ENCODE data around the gene IFNL2. TPM values are rescaled to one million over a fixed set of nuclear protein-coding genes. Genes with fewer than 3 reads are reported as not detected.
"Not testable (repeated sequence)": the region's sequence is repeated elsewhere in the genome, so short reads cannot be mapped to it uniquely, and the experiment has no call there.

Gene IFNL2
- total RNA-seq, result not detected

DNA sequence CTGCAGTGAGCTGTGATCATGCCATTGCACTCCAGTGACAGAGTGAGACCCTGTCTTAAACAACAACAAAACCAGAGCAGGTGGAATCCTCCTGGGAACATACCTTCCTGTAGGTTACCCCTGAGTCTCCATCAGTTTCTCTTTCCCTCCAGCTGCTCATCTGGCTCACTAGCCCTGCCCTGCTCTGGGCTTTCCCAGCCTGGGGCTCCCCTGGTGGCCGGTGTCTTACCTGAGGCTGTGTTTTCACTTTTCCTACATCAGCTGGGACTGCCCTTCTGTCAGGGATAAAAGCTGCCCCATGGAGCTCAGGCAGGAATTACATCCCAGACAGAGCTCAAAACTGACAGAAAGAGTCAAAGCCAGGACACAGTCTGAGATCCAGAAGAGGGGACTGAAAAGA is at the start of gene IFNL2:
IFNL2 (plus strand) TSS at position 312 of the 400 bp plus-strand sequence. CDS start 173 bp downstream, outside the sequence.
- not testable (repeated sequence) for DNase-seq (ENCODE audit: low read depth in 2 of 3, low spot score in 2 of 3)

DNA sequence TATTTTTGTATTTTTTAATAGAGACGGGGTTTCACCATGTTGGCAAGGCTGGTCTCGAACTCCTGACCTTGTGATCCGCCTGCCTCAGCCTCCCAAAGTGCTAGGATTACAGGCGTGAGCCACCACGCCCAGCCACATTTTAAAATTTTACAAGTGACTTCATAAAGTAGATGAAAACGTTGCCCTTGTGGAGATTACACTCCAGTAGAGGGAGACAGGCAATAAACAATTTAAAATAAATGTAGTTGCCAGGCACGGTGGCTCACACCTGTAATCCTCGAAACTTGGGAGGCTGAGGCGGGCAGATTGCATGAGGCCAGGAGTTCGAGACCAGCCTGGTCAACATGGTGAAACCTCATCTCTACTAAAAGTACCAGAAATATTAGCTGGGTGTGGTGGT is 49.1 kb upstream of the IFNL2 start:
- DNase-seq (ENCODE audit: low read depth in 2 of 3, low spot score in 2 of 3), result peak in 1 of 3 donors; percentile 23

DNA sequence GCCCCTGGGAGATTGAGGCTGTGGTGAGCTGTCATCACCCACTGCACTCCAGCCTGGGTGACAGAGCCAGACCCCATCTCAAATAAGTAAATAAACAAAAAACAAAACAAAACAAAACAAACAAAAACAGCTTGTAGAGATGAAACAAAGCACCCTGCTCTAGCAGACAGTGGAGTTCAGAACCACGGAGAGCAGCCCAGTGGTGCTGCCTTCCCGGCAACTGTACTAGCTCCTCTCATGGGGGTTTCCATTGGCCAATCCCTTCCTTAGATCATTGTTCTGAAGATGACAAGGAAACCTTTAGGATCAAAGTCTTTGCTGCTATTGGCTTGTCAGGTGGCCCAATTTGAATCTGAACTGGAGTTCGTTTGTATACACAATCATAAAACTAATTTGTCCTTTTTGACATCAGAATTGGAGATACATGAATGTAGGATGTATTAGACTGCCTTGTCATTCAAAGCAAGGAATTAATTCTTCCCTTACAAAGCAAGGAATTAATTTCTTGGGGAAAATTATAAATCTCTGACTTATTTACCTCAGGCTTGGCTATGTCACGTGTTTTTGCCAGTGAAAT is 44.4 kb upstream of the IFNL2 start:
- peak in 2 of 3 donors; percentile 37 to 63 for DNase-seq (ENCODE audit: low read depth in 2 of 3, low spot score in 2 of 3)

DNA sequence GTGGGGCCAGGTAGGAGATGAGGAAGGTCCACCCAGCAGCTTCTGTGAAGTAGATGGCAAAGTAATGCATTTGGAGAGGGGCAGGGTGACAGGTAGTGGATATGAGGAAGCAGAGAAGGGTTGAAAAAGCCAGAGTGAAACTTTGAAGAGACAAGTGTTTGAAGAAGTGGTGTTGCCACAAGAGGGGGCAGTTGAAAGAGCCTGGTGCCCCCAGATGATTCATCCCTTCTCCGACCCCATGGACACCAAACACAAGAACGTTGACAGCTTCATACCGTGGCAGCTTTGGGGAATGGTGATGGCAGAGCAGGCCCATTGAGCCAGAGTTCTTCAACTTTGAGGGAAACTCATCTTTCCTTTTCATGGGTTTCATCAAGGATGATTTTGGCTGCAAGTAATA is 43.3 kb upstream of the IFNL2 start:
- DNase-seq (ENCODE audit: low read depth in 2 of 3, low spot score in 2 of 3), result peak in 2 of 3 donors; percentile 67 to 80

DNA sequence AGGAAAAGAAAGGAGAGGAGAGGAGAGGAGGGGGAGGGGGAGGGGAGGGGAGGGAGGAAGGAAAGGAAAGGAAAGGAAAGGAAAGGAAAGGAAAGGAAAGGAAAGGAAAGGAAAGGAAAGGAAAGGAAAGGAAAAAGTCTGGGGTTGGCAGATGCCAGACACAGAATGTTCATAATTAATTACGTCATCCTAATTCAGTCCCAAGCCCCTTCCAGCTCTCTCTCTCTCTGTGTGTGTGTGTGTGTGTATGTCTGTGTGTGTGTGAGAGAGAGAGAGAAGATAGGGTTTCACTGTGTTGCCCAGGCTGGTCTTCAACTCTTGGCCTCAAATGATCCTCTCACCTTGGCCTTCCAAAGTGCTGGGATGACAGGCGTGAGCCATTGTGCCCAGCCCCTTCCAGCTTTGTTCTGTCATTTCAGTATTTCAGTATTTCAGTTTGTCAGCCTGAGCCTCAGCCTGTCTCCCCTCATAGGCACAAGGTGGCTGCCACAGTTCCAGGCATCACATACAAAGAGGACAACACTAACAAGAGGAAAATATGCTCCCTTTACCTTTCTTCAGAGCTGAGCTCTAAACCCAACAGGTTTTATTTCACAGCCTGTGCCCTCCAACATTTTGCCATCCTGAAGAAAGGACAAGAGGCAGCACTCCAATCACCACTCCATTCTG is 38.0 kb upstream of the IFNL2 start:
- no peak for DNase-seq (ENCODE audit: low read depth in 2 of 3, low spot score in 2 of 3)

DNA sequence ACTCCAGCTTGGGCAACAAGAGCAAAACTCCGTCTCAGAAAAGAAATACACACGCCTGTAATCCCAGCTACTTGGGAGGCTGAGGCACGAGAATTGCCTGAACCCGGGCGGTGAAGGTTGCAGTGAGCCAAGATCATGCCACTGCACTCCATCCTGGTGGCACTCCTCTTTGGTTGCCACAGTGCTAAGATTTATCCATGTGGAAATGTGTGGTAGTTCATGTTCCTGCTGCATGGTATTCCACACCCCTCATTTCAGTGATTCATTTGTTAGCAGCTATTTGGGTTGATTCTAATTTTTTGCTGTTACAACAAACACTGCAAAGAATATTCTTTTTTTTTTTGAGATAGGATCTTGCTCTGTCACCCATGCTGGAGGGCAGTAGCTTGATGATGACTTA is 35.5 kb upstream of the IFNL2 start:
- DNase-seq (ENCODE audit: low read depth in 2 of 3, low spot score in 2 of 3), result no peak

DNA sequence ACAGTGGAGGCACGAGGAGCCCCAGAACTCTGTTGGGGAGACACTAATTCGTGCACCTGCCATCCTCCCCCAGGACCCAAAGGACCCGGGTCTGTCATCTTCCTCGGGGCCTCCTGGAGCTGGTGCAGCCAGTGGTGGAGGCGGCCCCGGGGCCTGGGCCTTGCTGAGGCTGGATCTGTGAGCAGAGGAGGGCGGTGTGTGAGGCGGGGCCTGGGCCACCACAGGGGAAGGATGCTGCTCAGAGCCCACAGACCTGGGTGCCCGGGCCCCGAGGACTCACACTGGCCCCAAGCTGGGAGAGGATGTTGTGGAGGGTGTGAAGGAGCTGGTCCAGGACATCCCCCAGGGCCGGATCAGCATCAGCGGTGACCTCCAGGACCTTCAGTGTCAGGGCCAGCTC is 31.7 kb upstream of the IFNL2 start:
- no peak for DNase-seq (ENCODE audit: low read depth in 2 of 3, low spot score in 2 of 3)

DNA sequence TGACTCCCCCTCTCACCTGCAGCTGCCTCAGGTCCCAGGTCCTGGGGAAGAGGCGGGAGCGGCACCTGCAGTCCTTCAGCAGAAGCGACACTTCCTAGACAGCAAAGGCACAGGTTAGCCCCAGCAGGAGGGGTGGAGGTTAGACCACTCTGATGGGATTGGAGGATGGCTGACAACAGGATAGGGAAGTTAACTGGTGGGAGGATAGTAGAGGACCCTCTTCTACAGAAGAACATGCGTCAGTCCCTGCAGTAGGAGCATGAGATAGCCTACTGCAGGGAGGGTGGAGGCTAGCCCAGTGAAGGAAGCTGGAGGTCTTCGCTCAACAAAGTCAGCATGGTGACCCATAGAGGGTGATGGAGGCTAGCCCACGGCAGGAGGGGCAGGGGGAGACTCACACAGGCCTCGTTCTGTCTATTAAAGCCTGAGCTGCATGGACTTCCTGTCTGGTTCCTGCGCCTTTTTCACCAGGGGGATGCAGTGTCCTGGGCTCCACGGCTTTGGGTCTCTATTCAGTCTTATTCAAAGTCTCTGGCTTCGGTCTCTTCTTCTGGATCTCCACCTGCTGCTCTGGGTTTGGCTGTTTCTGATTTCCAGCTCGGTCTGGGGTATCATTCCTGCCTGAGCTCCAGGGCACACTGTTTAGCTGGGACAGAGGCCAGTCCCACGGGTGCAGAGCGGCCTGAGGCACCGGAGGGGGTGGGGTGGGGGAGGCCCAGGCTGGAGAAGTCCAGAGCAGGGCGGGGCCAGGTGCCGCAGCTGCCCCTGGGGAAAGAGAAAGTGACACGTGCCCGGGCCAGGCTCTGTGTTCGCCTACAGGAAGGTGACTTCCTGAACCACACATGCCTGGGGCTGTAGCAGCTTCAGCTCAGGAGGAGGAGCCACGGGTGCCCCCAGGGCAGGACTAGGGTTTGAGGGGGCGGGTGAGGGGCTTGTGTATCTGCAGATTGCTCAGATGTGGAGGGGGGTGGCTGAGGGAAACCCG is 30.7 kb upstream of the IFNL2 start:
- peak in 2 of 3 donors; percentile 56 to 58 for DNase-seq (ENCODE audit: low read depth in 2 of 3, low spot score in 2 of 3)

DNA sequence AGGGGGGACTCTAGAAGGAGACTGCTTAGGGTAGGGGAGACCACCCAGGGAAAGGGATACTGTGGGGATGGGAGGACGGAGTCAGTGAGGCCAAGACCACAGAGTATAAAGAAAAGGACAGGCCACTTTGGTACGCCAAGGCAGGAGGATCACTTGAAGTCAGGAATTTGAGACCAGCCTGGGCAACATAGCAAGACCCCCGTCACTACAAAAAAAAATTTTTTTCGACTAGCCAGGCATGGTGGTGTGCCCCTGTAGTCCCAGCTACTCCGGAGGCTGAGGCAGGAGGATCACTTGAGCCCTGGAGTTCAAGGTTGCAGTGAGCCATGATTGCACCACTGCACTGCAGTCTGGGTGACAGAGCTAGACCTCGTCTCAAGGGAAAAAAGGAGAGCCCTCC is 30.0 kb upstream of the IFNL2 start:
- no peak for DNase-seq (ENCODE audit: low read depth in 2 of 3, low spot score in 2 of 3)

DNA sequence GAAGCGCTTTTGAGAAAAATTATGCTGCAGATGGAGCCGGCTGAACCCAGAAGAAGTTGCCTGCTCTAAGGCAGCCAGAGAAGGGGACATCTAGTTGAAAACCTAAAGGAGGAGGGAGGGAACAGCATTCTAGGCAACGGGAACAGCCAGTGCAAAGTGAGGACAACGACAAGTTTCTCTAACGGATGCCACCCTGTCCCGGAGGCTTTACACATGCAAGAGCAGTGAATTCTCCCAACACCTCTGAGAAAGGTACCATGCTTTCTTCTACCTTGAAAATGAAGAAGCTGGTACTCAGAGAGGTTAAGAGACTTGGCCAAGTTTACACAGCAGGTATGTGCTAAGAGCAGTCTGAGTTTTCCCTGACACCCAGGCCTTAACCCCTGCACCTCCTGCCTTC is 29.3 kb upstream of the IFNL2 start:
- DNase-seq (ENCODE audit: low read depth in 2 of 3, low spot score in 2 of 3), result no peak

DNA sequence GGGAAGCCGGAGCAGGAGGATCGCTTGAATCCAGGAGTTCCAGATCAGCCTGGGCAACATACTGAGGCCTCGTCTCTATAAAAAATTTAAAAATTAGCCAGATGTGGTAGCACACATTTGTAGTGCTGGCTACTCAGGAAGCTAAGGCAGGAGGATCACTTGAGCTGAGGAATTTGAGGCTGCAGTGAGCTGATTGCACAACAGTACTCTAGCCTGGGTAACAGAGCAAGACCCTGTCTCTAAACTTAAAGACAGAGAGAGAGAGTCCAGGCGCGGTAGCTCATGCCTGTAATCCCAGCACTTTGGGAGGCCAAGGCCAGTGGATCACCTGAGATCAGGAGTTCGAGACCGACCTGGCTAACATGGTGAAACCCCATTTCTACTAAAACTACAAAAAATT is 27.8 kb upstream of the IFNL2 start:
- no peak for DNase-seq (ENCODE audit: low read depth in 2 of 3, low spot score in 2 of 3)

DNA sequence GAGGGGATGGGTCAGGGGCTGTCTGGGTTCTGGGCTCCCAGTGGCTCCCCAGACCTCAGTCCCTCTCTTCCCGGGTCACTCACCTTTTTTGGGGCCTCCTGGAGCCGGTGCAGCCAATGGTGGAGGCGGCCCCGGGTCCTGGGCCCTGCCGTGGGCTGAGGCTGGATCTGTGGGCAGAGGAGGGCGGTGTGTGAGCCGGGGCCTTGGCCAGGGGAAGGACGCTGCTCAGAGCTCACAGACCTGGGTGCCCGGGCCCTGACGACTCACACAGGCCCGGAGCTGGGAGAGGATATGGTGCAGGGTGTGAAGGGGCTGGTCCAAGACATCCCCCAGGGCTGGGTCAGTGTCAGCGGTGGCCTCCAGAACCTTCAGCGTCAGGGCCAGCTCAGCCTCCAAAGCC is 24.5 kb upstream of the IFNL2 start:
- not testable (repeated sequence) for DNase-seq (ENCODE audit: low read depth in 2 of 3, low spot score in 2 of 3)

DNA sequence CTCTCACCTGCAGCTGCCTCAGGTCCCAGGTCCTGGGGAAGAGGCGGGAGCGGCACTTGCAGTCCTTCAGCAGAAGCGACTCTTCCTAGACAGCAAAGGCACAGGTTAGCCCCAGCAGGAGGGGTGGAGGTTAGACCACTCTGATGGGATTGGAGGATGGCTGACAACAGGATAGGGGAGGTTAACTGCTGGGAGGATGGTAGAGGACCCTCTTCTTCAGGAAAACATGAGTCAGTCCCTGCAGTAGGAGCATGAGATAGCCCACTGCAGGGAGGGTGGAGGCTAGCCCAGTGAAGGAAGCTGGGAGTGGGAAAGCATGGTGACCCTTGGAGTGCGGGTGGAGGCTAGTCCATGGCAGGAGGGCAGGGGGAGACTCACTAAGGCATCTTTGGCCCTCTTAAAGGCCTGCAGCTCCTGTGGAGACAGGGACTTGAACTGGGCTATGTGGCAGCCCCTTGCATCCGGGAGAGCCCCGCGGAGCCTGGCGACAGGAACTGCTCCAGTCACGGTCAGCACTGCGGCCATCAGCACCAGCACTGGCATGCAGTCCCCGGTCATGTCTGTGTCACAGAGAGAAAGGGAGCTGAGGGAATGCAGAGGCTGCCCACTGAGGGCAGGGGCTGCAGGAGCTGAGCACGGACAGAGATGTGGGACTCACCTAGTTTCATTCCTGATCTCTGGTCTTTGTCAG is 23.6 kb upstream of the IFNL2 start, which contains the start of gene IFNL3:
IFNL3 (minus strand) TSS at position 597 of the 691 bp plus-strand sequence; CDS start at position 558, 39 bp downstream.
- DNase-seq (ENCODE audit: low read depth in 2 of 3, low spot score in 2 of 3), result not testable (repeated sequence)

DNA sequence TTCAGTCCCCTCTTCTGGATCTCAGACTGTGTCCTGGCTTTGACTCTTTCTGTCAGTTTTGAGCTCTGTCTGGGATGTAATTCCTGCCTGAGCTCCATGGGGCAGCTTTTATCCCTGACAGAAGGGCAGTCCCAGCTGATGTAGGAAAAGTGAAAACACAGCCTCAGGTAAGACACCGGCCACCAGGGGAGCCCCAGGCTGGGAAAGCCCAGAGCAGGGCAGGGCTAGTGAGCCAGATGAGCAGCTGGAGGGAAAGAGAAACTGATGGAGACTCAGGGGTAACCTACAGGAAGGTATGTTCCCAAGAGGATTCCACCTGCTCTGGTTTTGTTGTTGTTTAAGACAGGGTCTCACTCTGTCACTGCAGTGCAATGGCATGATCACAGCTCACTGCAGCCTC is 23.0 kb upstream of the IFNL2 start:
- DNase-seq (ENCODE audit: low read depth in 2 of 3, low spot score in 2 of 3), result not testable (repeated sequence)

DNA sequence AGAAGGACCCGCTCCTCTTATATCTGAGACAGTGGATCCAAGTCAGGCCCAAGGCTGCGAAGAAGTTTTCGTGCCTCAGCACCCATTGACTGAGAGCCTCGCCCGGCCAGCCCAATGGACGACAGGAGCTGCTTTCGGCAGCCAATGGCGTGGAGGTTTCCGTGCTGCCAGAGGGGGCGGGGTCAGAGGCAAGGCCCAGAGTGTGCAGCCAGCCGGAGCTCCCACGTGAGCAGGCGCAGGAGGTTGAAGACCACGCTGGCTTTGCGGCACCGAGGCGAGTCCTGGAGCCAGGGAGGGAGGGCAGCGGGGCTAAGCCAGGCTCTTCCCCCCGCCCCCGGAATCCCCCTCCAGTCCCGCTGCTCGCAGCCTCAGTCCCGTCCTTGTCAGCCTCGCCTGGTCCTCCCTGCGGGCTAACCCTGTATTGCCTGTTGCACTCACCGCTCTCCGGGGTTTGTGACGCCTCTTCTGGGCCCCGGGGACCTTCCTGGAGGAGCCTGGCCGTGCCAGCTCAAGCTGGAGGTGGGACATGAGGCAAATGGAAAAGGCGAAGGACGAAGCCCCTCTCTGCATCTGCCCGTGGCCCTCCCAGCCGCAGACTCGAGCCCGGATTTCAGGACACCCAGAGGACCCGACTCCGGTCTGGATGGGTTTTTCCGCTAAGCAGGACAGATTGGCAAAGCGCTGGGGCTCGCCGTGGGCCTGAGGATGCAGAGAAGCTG is 21.1 kb upstream of the IFNL2 start:
- peak in 1 of 3 donors; percentile 49 for DNase-seq (ENCODE audit: low read depth in 2 of 3, low spot score in 2 of 3)

DNA sequence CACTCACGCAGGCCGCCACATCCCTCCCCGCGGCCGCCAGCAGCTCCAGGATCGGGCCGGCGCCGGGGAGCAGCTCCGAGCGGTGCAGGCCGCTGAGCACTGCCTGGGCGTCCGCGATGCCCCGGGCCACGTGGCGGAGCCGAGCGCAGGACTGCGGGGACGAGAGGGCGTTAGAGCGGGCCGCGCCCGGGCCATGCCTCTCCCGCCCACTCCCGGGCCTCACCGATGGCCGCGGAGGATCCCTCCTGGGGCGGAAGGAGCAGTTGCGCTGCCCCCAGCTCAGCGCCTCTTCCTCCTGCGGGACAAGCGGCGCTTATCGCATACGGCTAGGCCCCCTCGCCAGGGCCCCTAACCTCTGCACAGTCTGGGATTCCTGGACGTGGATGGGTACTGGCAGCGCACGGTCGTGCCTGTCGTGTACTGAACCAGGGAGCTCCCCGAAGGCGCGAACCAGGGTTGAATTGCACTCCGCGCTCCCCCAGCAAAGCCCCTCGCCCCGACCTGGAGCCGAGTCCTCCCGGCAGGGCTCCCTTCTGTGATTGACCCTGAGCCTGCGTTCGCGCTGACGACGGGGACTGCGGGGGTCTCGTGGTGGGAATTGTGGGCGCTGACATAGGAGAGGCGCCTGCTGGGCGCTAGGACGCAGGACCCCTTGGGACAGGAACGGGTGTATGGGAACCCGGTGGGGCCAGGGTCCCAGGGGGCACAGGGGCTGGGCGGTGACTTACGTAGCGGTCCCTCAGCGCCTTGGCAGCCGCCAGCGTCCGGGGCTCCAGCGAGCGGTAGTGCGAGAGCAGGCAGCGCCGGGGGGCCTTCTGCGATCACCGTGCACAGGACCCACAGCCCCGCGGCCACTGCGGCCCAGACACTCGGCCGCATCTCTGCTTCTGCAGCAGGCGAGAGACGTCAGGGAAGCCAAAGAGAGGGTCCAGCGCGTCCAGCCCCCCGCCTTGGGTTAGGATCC is 20.2 kb upstream of the IFNL2 start:
- DNase-seq (ENCODE audit: low read depth in 2 of 3, low spot score in 2 of 3), result no peak

DNA sequence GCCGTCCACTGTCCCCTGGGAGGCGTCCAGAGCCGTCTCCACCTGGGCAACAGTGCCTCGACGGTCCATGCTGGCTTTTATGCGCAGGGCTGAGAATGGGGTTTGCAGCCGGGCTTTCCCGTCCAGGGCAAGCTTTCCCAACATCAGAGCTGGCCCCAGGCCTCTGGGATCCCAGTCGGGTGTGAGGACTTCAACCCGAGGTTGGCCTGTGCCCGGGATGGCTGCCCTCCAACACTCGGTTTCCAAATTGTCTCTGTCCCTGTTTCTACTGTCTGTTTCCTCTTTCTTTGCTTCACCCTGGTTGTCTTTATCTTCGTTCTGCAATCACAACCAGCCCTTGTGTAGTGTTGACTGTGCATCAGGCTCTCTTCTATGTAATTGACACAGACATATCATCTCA is 19.4 kb upstream of the IFNL2 start, which contains the start of gene IFNL4:
IFNL4 (minus strand) TSS at position 51 of the 400 bp plus-strand sequence.
- DNase-seq (ENCODE audit: low read depth in 2 of 3, low spot score in 2 of 3), result no peak

DNA sequence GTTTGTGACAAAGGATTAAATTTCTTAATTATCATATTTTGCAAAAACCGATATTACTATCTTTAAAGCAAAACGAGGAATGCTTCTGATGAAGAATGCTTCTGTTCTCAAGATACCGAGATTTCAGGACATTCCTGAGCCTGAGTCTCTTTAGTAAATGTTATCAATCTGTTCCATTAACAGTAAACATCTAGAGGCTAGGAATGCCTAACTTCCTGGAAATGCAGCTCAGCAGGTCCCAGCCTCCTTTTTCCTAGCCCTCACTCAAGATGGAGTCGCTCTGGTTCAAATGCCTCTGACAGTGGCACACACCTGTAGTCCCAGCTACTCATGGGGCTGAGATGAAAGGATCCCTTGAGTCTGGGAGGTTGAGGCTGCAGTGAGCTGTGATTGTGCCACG is 17.1 kb upstream of the IFNL2 start:
- no peak for DNase-seq (ENCODE audit: low read depth in 2 of 3, low spot score in 2 of 3)

DNA sequence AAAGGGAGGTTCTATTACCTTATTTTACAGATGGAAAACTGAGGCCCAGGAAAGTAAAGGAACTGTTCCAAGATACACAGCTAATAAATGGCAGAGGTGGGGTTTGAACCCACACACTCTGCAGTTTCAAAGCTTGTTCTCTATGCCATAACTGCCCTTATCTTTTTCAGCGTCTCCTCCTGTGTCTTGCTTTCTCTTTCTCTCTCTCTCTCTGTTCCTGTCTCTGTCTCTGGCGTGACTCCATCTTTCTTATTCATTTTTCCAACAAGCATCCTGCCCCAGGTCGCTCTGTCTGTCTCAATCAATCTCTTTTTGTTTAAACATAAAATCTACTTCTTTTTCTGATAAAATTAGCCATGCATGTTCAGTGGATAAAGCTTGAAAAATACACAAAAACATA is 16.4 kb upstream of the IFNL2 start:
- peak in 1 of 3 donors; percentile 42 for DNase-seq (ENCODE audit: low read depth in 2 of 3, low spot score in 2 of 3)

All from hematopoietic multipotent progenitor cell (in vitro differentiated cells).